ENCODE results near the gene CASZ1.

GRCh38 chr1:10741696-10742095 is 54.8 kb downstream of the CASZ1 start:
- TF ChIP-seq EZH2 (IDR thresholded peaks at IDR 0.05; ENCODE audit: borderline replicate concordance, low read depth, low read length, severe bottlenecking) = no peak
- TF ChIP-seq CTCF (IDR thresholded peaks at IDR 0.05; ENCODE audit: borderline replicate concordance, extremely low read depth, low read length, poor library complexity, severe bottlenecking) = no peak

All from DND-41 (cell line).